KOPT-K1 (cell line): ENCODE data around the gene LGI1.

Experiments used
- H3K27ac ChIP-seq: fragments of 200-600 bp; sonication (generic); 2 replicates; pipeline ENCODE4 v1.5.1; 2016; ENCODE audit warnings: antibody characterized with exemption, mild to moderate bottlenecking, low read depth, low read length; ENCODE audit not compliant: poor library complexity, severe bottlenecking
- H3K36me3 ChIP-seq: fragments of 200-600 bp; sonication (generic); 2 replicates; pipeline ENCODE4 v1.5.1; 2017; ENCODE audit warnings: antibody characterized with exemption, mild to moderate bottlenecking, low read length, moderate library complexity; ENCODE audit not compliant: insufficient read depth
- H3K9me3 ChIP-seq: fragments of 200-600 bp; sonication (generic); 2 replicates; pipeline ENCODE4 v1.5.1; 2017; ENCODE audit warnings: antibody characterized with exemption, low read length, mild to moderate bottlenecking; ENCODE audit not compliant: insufficient read depth, poor library complexity, severe bottlenecking

The LGI1 gene

DNA sequence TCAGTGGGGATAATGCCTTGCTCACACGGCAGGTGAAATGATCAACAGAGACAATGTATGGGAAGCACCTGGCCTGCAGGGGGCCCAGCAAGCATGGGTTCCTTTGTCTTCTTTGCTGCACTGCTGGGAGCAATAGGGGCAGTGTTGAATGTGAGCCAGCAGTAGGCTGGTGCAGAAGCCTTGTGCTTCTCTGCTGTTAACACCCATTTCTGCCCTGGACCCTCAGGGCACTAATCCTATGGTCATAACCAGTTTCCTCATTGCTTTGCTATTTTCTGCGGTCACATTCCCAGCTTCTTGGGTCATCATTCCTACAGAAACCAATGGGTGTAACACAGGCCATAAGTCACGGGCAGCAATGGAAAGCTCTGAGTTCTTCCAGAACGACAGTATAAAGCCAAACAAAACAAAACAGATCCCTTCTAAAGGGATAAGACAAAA lies 10.9 kb upstream of the LGI1 start:
- H3K27ac ChIP-seq, result no peak overlapping the region
- H3K9me3 ChIP-seq, result no peaks in the 10 kb centered on the region
- H3K36me3 ChIP-seq, result no peaks in the 10 kb centered on the region

DNA sequence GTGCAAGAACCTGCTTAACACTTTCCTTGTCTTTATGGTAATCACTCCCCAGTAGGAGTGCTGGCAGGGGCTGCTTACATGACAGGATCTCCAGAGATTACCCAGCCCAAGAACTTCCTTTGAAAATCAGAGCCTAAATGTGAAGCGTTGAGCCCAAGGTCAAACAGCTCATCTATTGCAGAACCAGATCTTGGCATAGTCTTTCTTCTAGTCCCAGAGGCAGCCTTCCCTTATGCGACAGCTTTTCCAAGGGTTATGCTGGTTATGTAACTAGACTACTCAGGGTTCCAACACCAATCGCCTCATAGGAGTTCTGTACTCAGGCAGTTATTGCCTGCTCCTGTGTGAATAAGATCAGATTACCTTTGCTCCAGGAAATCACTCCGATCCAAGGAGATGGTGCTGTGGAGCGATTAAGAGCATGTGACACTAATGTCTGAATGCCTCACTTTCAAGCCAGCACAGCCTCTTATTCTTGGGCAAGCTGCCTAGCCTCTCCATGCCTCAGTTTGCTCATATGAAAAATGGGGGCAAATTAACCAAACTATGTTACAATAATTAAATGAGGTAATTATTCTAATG lies 8.4 kb upstream of the LGI1 start:
- H3K27ac ChIP-seq, result no peak overlapping the region
- no peaks in the 10 kb centered on the region for H3K9me3 ChIP-seq
- H3K36me3 ChIP-seq, result no peaks in the 10 kb centered on the region

DNA sequence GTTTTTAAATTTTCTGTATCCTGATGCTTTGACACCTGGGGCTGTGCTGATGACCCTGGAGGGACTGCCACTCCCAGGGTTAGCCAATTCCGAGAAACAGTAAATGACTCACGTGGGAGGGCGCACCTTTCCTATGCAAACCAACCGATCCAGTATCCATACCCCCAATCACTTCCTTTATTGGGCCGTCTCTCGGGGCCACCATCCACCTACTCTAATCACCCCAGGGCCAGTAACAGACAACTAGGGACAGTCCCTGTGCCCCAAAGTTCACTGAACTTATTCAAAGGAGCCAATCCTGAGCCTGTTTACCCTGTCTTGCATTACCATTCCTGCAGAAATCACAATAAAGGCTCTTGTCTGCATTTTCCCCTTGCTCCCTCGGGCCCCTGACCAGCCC lies 6.6 kb upstream of the LGI1 start:
- no peak overlapping the region for H3K27ac ChIP-seq
- H3K36me3 ChIP-seq, result no peaks in the 10 kb centered on the region
- no peaks in the 10 kb centered on the region for H3K9me3 ChIP-seq

DNA sequence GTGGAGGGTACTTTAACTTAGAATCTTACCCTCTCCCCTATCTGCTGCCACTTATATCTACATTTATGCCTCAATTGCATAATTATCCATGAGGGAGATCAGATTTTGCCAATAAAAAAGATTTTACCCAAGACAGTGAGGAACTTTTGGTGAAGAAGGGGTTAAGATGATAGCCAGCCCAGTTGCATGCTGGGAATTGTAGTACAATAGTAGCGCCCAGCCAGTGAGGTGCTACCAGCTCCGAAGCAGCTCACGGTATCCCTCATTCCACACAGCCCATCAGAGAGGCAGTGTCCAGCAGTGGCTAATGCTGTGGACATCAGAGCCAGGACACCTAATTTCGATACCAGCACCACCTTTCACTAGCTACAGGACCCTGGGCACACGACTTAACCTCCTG lies 5.9 kb upstream of the LGI1 start:
- Histone ChIP-seq H3K9me3 (no peaks in the 10 kb centered on the region), H3K27ac (no peak overlapping the region), H3K36me3 (no peaks in the 10 kb centered on the region)

DNA sequence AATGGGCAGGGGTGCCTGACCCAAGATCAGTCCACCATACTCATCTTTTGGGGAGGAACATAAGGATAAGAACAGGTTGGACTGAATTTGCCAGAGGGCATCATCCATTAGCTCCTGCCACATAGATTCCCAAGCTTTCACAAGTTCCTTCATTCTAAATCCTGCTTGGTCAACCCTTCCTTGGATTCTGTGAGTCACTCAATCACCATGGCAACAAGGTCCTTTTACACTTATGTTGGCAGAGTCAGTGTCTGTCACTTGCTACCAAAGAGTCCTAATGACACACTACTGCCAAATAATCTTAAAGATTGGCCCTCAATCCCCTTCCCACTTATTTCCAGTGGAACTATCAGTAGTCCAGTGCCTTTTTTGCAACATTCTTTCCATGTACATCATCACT lies 5.0 kb upstream of the LGI1 start:
- H3K9me3 ChIP-seq, result no peaks in the 10 kb centered on the region
- H3K27ac ChIP-seq, result no peak overlapping the region
- no peaks in the 10 kb centered on the region for H3K36me3 ChIP-seq

DNA sequence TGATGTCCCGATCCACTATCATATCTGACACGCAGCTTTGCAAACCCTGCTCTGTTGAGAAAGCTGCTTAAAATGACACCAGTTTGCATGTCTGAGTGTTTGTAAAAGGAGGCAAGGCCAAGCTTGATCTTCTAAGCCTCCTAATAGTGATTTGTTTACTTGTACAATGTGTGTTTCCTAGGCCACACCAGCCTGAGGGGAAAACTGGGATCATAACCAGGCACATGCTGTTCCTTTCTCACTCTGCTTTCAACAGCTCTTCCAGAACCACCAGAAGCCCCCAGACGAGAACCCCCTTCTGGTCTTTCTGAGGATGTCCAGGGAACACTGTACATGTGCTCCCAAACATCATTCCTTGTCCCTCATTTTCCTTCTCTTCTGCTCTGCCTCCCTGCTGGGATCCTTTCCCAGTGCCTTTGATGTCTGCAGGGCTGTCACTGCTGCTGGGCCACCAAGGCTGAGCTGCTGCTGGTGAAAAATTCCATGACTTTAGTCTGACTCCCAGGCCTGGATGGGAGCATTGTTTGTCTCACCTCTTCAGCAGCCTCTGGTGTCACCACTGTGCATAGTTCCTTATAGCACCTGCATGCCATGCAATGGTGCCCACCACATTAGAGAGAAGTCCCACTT lies 4.0 kb upstream of the LGI1 start:
- H3K27ac ChIP-seq, result no peak overlapping the region
- H3K9me3 ChIP-seq, result no peaks in the 10 kb centered on the region
- no peaks in the 10 kb centered on the region for H3K36me3 ChIP-seq

DNA sequence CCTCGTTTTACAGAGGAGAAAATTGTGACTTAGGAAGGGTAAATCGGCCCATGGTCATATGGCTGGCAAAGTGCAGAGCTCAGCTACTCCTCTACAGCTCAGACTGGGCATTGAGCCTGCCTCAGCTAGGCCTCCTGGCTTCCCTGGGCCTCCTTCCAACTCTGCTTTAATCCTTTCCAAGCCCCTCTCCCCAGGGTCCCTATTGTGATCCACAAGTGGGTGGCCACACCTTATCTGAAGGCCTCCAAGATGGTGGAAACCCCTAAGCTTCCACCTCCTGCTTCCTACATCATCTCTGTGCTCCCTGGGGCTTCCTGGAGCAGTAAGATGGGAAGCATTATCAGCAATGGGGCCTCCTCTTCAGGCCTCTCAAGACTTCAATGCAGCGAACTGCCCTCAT lies 3.0 kb upstream of the LGI1 start:
- Histone ChIP-seq H3K9me3 (no peaks in the 10 kb centered on the region), H3K27ac (no peak overlapping the region), H3K36me3 (no peaks in the 10 kb centered on the region)

DNA sequence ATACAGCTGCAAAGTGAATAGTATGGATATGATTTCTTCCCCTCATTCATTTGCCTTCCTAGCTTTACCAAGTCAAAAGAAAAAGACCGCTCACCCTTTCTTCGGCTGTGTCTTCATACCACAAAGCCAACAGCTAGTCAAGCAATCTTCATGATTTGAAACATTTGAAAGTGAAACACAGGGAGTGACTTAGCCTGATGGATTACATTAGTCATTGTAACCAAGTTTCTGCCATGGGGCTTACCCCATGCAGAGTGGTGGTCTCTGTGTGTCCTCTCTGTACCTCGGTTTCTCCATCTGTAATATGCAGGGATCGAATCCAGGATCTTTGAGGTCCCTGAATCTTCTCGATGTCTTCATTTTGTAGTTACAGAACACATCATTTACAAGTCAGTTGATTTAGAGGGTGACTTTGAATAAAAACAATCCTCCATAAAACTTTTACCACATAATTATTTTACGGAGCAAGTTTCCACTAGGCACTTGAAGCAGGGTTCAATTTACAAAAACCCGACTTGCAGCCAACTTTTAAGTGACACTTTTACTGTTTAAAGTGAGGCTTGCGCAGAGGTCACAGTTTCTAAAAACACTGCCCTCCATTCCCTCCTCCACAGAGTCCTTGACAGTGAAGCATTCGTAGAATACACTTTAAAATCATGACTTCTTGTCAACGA lies 2.2 kb upstream of the LGI1 start:
- Histone ChIP-seq H3K36me3 (no peaks in the 10 kb centered on the region), H3K9me3 (no peaks in the 10 kb centered on the region), H3K27ac (no peak overlapping the region)

DNA sequence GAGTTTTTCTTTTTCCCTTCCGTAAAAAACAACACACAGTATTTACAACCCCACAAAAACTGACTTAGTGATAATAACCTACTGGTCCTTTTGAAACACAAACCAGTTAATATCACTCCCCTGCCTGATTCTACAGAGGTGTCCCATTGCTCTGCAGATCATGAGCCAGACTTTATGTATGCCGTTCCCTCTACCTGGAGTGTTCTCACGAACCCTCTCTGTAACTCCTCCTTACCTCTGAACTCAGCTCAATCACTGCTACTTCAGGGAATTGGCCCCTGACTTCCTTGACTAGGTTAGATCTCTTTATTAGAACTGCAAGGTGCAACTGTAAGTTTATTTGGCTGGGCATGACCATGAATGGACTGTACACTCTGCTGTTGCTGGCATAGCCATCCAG lies 1.6 kb upstream of the LGI1 start:
- Histone ChIP-seq H3K27ac (no peak overlapping the region), H3K9me3 (no peaks in the 10 kb centered on the region), H3K36me3 (no peaks in the 10 kb centered on the region)

DNA sequence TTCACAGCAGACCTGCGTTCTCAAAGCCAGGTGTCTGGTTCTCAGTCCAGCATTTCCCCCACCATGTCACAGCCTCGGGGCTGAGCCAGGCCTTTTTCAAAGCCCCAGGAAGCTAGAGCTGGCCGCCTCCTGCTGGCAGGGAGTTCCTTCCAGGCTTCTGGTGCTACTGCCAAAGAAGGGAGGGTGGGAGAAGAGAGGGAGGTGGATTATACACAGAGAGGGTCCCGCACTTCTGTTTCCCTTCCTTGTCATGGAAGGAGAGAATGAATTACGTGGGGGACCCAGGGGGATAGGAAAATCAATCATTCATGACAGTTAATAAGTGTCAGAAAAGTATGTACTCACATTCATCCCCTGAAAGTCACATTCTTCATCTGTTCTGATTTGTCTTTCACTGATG lies 600 bp upstream of the LGI1 start:
- Histone ChIP-seq H3K9me3 (no peaks in the 10 kb centered on the region), H3K36me3 (no peaks in the 10 kb centered on the region), H3K27ac (no peak overlapping the region)

DNA sequence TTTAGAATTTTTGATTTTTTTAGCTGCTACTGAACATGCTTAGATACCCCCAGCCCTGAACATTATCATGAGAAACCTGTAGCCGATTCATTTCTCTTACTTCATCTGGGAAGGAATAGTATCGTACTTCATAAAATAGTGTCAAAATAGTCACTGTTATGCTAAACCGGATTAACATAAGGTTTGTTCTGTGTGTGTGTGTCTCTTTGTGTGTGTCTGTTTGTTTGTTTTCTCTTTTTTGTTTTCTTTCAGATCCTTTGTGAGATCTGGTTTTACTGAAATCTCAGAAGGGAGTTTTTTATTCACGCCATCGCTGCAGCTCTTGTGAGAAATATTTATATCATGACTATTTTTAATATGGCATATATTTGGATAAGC lies 761 bp downstream of the LGI1 start:
- no peaks in the 10 kb centered on the region for H3K36me3 ChIP-seq
- H3K27ac ChIP-seq, result no peak overlapping the region

DNA sequence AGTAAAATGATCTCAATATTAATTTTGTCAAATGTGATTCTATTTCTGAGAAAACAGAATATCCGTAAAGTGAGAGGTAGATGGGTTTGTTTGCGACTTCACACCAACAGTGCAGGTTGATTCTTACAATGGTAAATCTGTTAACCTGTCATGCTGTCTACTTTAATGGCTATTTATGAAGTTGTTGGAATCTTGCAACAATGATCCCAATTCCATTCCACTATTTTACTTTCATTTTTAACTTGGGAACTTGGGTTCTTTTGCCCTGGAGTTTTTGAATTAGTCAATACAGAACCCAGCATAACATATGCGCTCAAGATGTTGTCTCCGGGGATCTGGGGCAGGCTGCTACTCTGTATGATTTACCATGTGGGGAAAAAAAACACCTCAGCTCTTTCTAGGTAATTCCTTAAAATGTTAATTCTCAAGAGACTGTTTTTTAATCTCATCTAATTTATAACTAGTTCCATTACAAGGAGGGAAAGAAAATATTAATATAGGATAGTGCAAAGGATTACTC lies 1.2 kb downstream of the LGI1 start:
- Histone ChIP-seq H3K36me3 (no peaks in the 10 kb centered on the region), H3K9me3 (no peaks in the 10 kb centered on the region), H3K27ac (no peak overlapping the region)

More for the DNA sequence above, 761 bp downstream of the LGI1 start:
- H3K9me3 ChIP-seq, result no peaks in the 10 kb centered on the region

DNA sequence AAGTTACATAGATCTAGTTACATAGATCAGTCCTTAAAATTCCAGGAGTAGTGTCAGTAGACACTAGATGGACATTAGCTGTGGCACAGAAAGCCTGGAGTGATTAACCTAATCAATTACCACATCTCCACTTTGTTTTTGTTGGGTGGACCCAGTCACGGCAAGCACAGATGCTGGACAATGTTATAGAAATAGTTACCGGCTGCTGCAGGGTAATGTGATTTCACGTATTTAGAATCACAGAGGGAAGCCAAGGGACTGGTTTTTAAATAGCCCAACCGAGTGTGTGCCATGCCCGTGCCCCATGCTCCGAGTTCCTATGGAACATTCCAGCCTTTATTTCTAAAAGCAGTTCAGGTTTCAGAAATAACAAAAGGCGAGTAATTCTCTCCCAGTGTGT lies 2.8 kb downstream of the LGI1 start:
- H3K36me3 ChIP-seq, result no peaks in the 10 kb centered on the region
- no peak overlapping the region for H3K27ac ChIP-seq
- H3K9me3 ChIP-seq, result no peaks in the 10 kb centered on the region

DNA sequence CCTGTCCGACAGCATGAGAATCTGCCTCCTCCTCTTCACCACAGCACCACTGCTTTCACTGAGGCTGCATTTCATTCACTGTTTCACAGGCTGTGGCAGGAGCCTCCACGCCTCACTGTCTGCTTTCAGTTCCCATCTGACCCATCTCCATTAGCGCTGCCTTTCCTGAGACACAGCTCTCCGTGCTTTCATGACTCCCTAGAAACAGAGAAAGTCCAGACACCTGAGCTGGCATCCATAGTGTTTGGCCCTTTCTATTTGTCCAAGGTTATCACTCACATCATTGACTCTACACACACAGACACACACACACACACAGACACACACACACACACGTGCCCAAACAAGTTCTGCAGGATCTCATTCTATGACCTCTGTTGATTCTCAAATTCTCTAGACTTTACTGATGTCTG lies 5.2 kb downstream of the LGI1 start:
- Histone ChIP-seq H3K27ac (no peak overlapping the region), H3K9me3 (no peaks in the 10 kb centered on the region), H3K36me3 (no peaks in the 10 kb centered on the region)

DNA sequence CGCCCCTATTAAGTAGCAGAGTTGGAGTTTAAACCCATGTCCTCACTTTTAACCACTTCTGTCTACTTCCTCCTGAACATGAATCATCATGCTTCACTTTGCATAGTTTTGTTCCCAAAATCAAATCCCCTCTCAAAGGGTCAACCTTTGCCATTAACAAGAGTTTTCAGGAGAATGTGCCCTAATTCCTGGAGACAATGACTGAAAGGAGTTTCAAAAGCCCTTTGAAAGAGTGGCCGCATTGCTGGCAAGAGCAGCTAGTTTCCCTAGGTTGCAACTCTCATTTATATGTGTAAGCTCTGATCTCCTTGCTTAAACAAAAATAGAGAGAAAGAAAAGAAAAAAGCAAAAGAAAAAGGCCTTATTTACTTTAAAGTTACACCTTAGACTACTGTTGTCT lies 9.2 kb downstream of the LGI1 start:
- Histone ChIP-seq H3K36me3 (no peaks in the 10 kb centered on the region), H3K27ac (no peak overlapping the region), H3K9me3 (no peaks in the 10 kb centered on the region)
